Liver (tissue), 9 donors: ENCODE data around the gene AKNA. TPM values are rescaled to one million over a fixed set of nuclear protein-coding genes. Genes with fewer than 3 reads are reported as not detected.

Experiments used
- DNase-seq: peaks from one replicate; pipeline ENCODE4 v3.0.0-alpha.2; 2017; ENCODE audit warnings: low spot score
- H3K27ac ChIP-seq, 2 donors: one replicate each; pipeline ENCODE4 v1.7.0; 2013; ENCODE audit warnings: inconsistent platforms in 2 of 2, low read length in 2 of 2, control low read depth in 1 of 2, low read depth in 1 of 2, mild to moderate bottlenecking in 1 of 2
- H3K27me3 ChIP-seq, 4 donors: one replicate each; pipeline versions ENCODE4 v1.6.1 to v1.7.0; 2013; ENCODE audit warnings: low read length in 3 of 4, inconsistent platforms in 1 of 4, mild to moderate bottlenecking in 1 of 4, moderate library complexity in 1 of 4; ENCODE audit not compliant: control insufficient read depth in 4 of 4, insufficient read depth in 4 of 4
- H3K36me3 ChIP-seq, 4 donors: one replicate each; pipeline versions ENCODE4 v1.6.1 to v1.7.0; 2013; ENCODE audit warnings: low read length in 3 of 4, mild to moderate bottlenecking in 3 of 4, low read depth in 1 of 4, moderate library complexity in 1 of 4; ENCODE audit not compliant: control insufficient read depth in 4 of 4, insufficient read depth in 3 of 4
- H3K4me1 ChIP-seq, 4 donors: one replicate each; pipeline versions ENCODE4 v1.6.1 to v1.7.0; 2013; ENCODE audit warnings: low read length in 3 of 4, mild to moderate bottlenecking in 3 of 4, moderate library complexity in 1 of 4; ENCODE audit not compliant: control insufficient read depth in 4 of 4, insufficient read depth in 4 of 4
- H3K4me3 ChIP-seq, 3 donors: one replicate each; pipeline versions ENCODE4 v1.6.1 to v1.7.0; 2013; ENCODE audit warnings: low read length in 3 of 3, control low read depth in 1 of 3, low read depth in 1 of 3, mild to moderate bottlenecking in 1 of 3
- H3K9ac ChIP-seq, 2 donors: one replicate each; pipeline ENCODE4 v1.7.0; 2013; ENCODE audit warnings: low read length in 2 of 2, mild to moderate bottlenecking in 2 of 2, moderate library complexity in 2 of 2, control low read depth in 1 of 2, low read depth in 1 of 2
- H3K9me3 ChIP-seq, 4 donors: one replicate each; pipeline versions ENCODE4 v1.6.1 to v1.7.0; 2013; ENCODE audit warnings: low read length in 3 of 4; ENCODE audit not compliant: control insufficient read depth in 4 of 4
- ATF3 ChIP-seq: IDR thresholded peaks from 2 replicates; pipeline ENCODE4 v1.6.1; 2016; ENCODE audit warnings: antibody characterized with exemption
- CTCF ChIP-seq: fragments of 150-350 bp; IDR thresholded peaks from 2 replicates; pipeline ENCODE4 v1.5.1; 2017; ENCODE audit warnings: improper control_type of control experiment, low read depth, low read length; ENCODE audit not compliant: missing input control
- EGR1 ChIP-seq, 2 donors: IDR thresholded peaks; 2 replicates each; pipeline ENCODE4 v1.6.1; 2016 to 2018; ENCODE audit warnings: antibody characterized with exemption in 2 of 2, low read depth in 2 of 2
- FOXA1 ChIP-seq: IDR thresholded peaks from 2 replicates; pipeline ENCODE4 v1.6.1; 2016; ENCODE audit warnings: antibody characterized with exemption
- FOXA2 ChIP-seq: IDR thresholded peaks from 2 replicates; pipeline ENCODE4 v1.6.1; 2016; ENCODE audit warnings: antibody characterized with exemption
- GABPA ChIP-seq, 2 donors: IDR thresholded peaks in 1 of 2; conservative IDR thresholded peaks in 1 of 2; 2 replicates each; pipeline ENCODE4 v1.6.1; 2016; ENCODE audit warnings: antibody characterized with exemption in 2 of 2, mild to moderate bottlenecking in 1 of 2, moderate library complexity in 1 of 2
- HNF4A ChIP-seq, 2 donors: conservative IDR thresholded peaks; 2 replicates each; pipeline ENCODE4 v1.6.1; 2016; ENCODE audit warnings: antibody characterized with exemption in 2 of 2, mild to moderate bottlenecking in 2 of 2
- JUND ChIP-seq, 2 donors: IDR thresholded peaks; 2 replicates each; pipeline ENCODE4 v1.6.1; 2016; ENCODE audit warnings: antibody characterized with exemption in 2 of 2
- NR2F2 ChIP-seq: IDR thresholded peaks from 2 replicates; pipeline ENCODE4 v1.6.1; 2016; ENCODE audit warnings: antibody characterized with exemption
- RAD21 ChIP-seq, 2 donors: IDR thresholded peaks; 2 replicates each; pipeline ENCODE4 v1.6.1; 2016; ENCODE audit warnings: antibody characterized with exemption in 2 of 2, mild to moderate bottlenecking in 2 of 2
- REST ChIP-seq: IDR thresholded peaks from 2 replicates; pipeline ENCODE4 v1.6.1; 2016; ENCODE audit warnings: antibody characterized with exemption, mild to moderate bottlenecking
- RXRA ChIP-seq, 2 donors: IDR thresholded peaks; 2 replicates each; pipeline ENCODE4 v1.6.1; 2017 to 2018; ENCODE audit warnings: antibody characterized with exemption in 2 of 2, mild to moderate bottlenecking in 1 of 2
- SP1 ChIP-seq: IDR thresholded peaks from 2 replicates; pipeline ENCODE4 v1.6.1; 2018; ENCODE audit warnings: antibody characterized with exemption, mild to moderate bottlenecking
- TAF1 ChIP-seq: conservative IDR thresholded peaks from 2 replicates; pipeline ENCODE4 v1.6.1; 2016; ENCODE audit warnings: antibody characterized with exemption, mild to moderate bottlenecking
- YY1 ChIP-seq: IDR thresholded peaks from 2 replicates; pipeline ENCODE4 v1.6.1; 2016; ENCODE audit warnings: antibody characterized with exemption, mild to moderate bottlenecking
- ZBTB33 ChIP-seq: IDR thresholded peaks from 2 replicates; pipeline ENCODE4 v1.6.1; 2016; ENCODE audit warnings: antibody characterized with exemption
- WGBS: extraction: QIAGEN DNeasy Blood & Tissue Kit; methylation state at CpG from one replicate; pipeline ENCODE4 v1.1.7; 2013; 5-methylcytosine and 5-hydroxymethylcytosine counted together
- polyA plus RNA-seq, 2 donors: library from polyadenylated mRNA; stranded (reverse) in 1 of 2; unstranded in 1 of 2; fragments of 200-250 nt in 1 of 2; fragments of >200 nt in 1 of 2; fragmentation: Nextera tagmentation in 1 of 2; extraction: Ambion mirVana in 1 of 2; gene quantifications; one replicate each; pipeline versions ENCODE4 v1.2.1 to v1.2.3, GENCODE V29; 2013 to 2015
- total RNA-seq, 2 donors: library from RNA; depleted of rRNA; stranded (reverse); fragments of >200 nt; gene quantifications; one replicate each; pipeline ENCODE4 v1.2.3, GENCODE V29; 2014
- donor health status: healthy.
- donor health status: healthy.
- donor health status: healthy.
- donor health status: healthy.
- donor health status: healthy.

The AKNA gene
- total and polyA plus RNA-seq, 4 donors: 4.2 to 31.7 (median 6.9) TPM

GRCh38 chr9:114385397-114386181, 2.2 kb downstream of the AKNA start (continued):
- TF ChIP-seq FOXA2: peak; percentile 10
- TF ChIP-seq ATF3: peak; percentile 37
- no peak for TF ChIP-seq GABPA (IDR thresholded peaks at IDR 0.05 in 1 of 2, conservative IDR thresholded peaks at IDR 0.05 in 1 of 2)
- TF ChIP-seq ZBTB33: no peak
- TF ChIP-seq TAF1: no peak
- TF ChIP-seq JUND (IDR thresholded peaks at IDR 0.05): peak; percentile 43 to 70
- TF ChIP-seq YY1: no peak
- TF ChIP-seq NR2F2: peak; percentile 35
- TF ChIP-seq FOXA1: no peak

GRCh38 chr9:114384836-114385396, 2.9 kb downstream of the AKNA start:
- H3K4me3 ChIP-seq: no peak overlapping the region
- no peaks in the 10 kb centered on the region for H3K27me3 ChIP-seq
- H3K9me3 ChIP-seq: no peaks in the 10 kb centered on the region
- 85% methylated on average over 7 of the region's 7 CpGs for WGBS
- TF ChIP-seq YY1: no peak
- no peak for TF ChIP-seq SP1
- TF ChIP-seq RAD21 (IDR thresholded peaks at IDR 0.05): no peak
- no peak for TF ChIP-seq JUND (IDR thresholded peaks at IDR 0.05)
- no peak for TF ChIP-seq CTCF
- TF ChIP-seq REST: no peak
- no peak for TF ChIP-seq TAF1
- TF ChIP-seq NR2F2: no peak
- TF ChIP-seq HNF4A (conservative IDR thresholded peaks at IDR 0.05): no peak
- TF ChIP-seq EGR1 (IDR thresholded peaks at IDR 0.05; ENCODE audit: low read depth in 2 of 2): no peak
- TF ChIP-seq FOXA2: no peak
- TF ChIP-seq RXRA (IDR thresholded peaks at IDR 0.05): no peak
- H3K27ac ChIP-seq: peak overlapping the region; percentile 75 to 97
- H3K36me3 ChIP-seq: peaks cover 0 to 4% (median 2%) of the 10 kb centered on the region in 4 donors
- peak overlapping the region in 1 of 2 donors; percentile 38 for H3K9ac ChIP-seq
- peaks cover 14 to 65% (median 55%) of the 10 kb centered on the region in 4 donors for H3K4me1 ChIP-seq
- DNase-seq: no peak
